NCI-H1105 (cell line): ENCODE data around the gene SFN.
"Not testable (repeated sequence)": the region's sequence is repeated elsewhere in the genome, so short reads cannot be mapped to it uniquely, and the experiment has no call there.

ENCODE experiments used
- DNase-seq: peaks from one replicate; lab custom pipeline; 2025; lab: John Stamatoyannopoulos, UW

Gene SFN

DNA sequence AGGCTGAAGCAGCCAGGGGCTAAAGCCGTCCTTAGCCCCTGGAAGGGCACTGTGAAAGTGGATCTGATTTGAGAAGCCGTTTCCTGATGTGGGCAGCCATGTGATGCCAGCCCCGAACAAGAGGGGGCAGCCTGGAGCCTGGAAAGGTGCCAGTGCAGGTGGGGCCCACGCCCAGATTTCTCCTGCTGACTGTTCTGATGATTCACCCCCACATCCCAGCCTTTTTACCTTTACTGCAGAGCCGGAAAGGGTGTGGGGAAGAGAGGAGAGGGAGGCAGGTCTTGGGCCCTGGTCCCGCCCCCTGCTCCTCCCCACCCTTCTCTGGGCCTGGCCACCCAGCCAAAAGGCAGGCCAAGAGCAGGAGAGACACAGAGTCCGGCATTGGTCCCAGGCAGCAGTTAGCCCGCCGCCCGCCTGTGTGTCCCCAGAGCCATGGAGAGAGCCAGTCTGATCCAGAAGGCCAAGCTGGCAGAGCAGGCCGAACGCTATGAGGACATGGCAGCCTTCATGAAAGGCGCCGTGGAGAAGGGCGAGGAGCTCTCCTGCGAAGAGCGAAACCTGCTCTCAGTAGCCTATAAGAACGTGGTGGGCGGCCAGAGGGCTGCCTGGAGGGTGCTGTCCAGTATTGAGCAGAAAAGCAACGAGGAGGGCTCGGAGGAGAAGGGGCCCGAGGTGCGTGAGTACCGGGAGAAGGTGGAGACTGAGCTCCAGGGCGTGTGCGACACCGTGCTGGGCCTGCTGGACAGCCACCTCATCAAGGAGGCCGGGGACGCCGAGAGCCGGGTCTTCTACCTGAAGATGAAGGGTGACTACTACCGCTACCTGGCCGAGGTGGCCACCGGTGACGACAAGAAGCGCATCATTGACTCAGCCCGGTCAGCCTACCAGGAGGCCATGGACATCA, at the start of gene SFN:
Gene SFN (plus strand): TSS at position 369 of the 904 bp plus-strand sequence. CDS start 64 bp downstream, at position 433.
- peak; percentile 68 for DNase-seq

DNA sequence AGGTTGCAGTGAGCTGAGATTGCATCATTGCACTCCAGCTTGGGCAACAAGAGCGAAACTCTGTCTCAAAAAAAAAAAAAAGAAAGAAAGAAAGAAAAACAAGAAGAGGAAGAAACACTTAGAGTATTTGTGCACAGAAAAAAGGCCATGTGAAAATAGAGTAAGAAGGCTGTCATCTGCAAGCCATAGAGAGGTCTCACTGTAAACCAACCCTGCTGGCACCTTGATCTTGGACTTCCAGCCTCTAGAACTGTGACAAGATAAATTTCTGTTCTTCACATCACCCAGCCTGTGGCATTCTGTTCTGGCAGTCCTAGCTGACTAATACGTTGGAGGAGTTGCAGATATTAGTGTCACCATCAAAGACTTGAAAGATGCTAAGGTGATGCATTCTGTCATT, 48.6 kb upstream of the SFN start:
- no peak for DNase-seq

DNA sequence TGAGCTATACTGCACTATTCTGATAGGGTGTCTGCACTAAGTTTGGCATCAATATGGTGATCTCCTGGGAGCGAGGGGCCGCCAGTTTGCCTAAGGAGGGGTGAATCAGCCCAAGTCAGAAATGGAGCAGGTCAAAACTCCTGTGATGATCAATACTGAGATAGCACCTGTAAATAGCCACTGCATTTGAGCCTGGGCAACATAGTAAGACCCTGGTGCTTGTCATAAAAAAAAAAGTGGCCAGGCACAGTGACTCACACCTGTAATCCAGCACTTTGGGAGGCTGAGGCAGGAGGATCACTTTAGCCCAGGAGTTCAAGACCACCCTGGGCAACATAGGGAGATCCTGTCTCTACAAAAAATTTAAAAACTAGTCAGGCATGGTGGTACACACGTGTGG, 48.1 kb upstream of the SFN start:
- no peak for DNase-seq

DNA sequence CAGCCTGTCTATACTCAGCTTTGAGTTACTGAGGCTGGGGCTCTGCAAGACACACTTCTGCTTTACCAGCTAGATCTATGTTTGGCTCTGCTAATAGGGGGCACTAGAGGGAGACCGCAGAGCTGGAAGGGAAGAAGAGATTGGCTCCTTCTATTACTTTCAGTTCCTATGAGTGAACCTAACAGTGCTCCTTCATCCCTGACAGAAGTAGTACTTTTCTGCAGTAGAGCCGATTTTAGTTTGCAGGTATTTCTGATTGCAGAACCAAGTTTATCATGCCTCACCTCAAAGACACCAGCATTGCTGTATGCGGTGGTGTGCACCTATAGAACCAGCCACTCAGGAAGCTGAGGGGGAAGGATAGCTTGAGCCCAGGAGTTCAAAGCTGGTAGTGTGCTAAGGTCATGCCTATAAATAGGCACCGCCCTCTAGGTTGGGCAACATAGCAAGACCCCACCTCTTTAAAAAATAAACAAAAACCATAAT, 42.1 kb upstream of the SFN start:
- no peak for DNase-seq

DNA sequence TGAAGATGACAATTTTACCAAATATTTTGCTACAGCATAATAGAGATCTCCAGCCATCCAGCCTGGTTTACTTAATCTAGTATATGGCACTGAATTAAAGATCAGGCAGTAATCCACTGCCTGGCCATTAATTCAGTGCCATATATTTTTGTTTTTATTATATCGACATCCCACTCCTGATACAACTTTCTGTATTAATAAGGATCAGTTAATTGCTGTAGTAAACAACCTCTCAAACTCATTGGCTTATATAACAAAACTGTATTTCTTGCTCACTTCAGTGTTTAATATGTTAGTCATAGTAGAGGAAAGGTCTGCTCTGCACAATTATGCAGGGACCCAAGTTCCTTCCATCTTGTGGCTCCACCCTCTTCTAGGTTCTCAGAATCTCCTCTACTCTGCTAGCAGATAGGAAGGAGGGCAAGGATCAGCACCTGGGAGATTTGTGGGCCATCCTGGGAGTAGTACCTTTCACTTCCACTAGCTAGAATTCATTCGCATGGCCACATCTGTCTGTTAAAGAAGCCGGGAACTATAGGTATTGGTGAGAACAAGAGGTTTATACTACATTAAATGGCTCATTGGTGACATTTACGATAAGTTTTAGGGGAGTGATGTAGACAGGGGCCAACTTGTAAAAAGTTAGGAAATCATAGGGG, 40.1 kb upstream of the SFN start:
- DNase-seq, result no peak

DNA sequence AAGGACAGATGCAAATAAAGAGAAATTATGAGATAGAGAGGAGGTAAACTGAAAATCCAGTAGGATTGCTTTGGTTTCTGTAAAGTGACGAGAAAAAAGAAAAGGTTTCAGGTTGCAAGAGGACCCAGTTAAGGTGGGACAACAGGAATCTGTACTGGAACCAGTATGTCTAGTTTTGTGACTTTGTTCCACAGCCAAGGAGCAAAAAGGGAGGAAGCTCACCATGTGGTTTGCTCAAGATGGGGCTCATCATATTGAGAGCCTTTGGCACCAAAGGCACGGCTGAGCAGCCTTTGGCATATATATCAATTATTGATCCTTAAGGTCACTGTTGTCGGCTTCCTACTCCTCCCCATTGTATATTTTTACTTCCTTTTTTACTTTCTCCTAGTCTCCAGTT, 38.2 kb upstream of the SFN start:
- DNase-seq, result no peak

DNA sequence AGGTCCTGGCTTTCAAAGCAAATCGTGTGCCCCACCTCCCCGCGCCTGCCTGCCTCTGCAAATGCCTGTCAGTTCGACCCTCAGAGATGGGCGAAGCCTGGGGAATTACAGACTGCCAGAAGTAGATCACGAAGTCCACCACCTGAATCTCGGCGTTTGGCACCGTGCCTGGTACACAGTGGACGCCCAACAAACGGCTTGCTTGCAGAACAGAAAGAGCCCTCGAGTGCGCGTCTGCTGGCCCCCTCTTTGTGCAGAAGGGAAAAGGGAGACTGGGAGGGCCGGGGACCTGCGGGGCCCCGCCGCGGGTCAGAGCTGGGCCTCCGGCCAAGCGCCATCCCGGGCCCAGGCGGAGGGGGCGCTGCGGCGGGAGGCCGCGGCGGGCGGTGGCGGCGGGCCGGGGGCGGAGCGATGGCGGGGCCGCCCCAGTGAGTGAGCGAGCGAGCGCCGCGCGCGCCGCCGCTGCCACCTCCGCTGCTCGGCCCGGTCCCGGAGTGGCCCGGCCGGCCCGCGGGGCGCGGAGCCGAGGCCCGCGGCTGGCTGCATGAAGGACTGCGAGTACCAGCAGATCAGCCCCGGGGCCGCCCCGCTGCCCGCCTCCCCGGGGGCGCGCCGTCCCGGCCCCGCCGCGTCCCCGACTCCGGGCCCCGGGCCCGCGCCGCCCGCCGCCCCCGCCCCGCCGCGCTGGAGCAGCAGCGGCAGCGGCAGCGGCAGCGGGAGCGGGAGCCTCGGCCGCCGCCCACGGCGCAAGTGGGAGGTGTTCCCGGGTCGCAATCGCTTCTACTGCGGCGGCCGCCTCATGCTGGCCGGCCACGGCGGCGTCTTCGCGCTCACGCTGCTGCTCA, 36.5 kb upstream of the SFN start, which contains the start of gene ZDHHC18:
Gene ZDHHC18 (plus strand): TSS at position 428 of the 845 bp plus-strand sequence. CDS start 117 bp downstream, at position 545.
- DNase-seq, result peak; percentile 58

DNA sequence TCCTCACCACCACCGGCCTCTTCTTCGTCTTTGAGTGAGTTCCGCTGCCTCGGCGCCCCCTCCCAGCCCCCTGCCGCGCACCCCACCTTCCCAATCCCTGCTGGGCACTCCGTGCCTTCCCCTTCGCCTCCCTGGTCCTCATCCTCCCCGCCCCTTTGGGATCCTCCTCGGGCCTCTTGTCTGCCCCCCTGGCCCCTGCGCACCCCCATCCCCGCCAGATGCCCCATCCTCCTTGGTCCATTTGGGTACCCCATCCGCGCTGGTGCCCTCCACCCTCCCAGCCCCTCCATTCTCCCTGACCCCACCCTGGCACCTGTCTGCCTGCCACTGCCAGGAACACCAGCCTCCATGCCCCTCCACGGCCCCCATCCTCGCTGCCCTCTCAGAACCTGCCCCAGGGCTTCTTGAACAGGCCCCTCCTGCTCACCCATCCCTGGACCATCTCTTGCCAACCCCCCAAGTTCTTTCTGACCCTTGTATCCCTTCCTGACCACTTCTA, 35.8 kb upstream of the SFN start:
- DNase-seq, result no peak

DNA sequence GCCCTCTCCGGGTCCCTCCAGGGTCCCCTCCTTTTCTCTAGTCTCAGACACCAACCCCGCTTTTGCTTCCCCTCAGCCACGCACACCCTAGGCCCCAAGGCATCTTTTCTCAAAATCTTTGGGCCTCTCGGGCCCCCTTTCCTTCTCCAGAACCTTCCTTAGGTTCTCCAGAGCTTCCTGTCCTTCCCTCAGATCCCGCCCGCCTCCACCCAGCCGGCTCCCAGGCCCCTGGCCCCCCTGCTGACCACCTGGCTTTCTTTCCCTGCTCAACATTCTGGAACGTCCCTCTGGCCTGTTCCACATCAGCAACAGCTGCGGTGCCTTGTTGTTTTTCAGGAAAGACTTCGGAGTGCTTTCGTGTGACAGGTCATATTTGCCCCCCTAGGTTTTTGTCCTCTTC, 35.3 kb upstream of the SFN start:
- DNase-seq, result no peak

DNA sequence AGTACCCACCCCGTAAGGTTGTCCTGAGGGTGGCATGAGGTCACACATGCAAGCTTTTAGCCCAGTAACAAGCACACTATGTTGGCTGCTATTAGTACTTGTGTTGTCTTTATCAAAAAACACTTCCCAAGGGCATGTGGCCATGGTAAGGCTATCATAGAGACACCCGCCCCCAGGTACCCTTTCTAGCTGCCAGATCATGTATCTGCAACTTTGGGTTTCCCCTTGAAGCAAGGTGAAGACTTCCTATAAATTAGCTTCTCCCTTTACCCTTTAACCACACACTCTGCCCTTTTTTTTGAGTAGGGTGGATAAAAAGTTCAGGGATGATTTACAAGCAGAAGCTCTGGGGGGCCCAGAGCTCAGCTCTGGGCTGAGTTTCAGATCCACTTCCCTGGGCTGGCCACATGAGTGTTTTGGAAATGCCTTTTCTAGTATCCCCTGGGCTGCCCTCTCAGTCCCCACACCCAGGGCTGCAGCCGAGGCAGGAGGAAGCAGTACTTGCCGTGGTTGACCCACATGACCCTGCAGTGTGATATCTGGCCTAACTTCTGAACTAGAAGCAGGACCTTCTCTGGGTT, 34.4 kb upstream of the SFN start:
- DNase-seq, result no peak

DNA sequence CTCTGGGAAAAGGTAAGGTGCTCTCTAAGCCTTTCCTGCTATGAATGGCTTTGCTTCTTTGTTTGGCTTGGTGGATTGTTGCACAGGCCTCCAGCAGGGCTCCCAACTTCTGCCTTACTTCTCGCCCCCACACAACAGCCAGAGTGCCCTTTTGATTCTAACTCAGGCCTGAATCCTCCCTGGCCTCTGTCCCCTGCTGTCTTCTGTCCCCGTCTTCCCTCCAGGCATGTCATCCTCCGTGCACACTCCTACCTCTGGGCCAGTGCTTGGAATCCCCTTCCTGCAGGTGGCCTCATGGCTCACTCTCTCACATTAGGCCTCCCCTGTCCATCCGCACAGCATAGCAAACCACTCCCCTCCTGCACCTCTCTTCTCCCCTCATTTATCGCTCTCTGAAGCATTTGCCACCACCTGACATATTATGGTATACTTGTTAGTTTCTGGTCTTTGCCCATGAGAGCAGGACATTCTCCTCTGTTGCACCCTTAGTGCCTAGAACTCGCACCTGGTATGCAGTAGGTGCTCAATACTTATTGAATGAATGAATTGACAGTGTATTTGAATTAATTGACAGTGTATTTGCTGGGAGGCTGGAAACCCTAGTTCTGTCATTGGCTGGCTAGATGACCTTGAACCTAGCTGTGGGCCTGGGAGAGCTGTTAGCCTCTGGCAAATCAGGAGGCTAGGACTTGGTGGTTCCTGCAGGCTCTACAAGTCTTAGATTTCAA, 33.6 kb upstream of the SFN start:
- DNase-seq, result no peak

DNA sequence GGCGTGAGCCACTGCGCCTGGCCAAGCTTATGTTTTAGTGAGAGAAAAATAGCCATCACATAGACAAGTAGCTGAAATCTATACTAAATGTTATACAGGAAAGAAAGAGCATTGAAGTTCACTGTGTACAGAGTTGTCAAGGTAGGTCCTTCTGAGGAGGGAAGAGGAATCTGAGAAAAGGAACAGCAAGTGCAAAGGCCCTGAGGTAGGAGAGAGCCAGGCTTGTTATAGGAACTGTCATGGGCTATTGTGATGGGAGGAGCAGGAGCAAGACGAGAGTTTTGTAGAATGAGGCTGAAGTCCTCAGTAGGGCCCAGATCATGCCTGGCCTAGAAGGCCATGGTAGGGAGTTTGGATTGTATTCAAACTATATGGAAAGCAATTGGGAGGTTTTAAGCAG, 31.9 kb upstream of the SFN start:
- no peak for DNase-seq

DNA sequence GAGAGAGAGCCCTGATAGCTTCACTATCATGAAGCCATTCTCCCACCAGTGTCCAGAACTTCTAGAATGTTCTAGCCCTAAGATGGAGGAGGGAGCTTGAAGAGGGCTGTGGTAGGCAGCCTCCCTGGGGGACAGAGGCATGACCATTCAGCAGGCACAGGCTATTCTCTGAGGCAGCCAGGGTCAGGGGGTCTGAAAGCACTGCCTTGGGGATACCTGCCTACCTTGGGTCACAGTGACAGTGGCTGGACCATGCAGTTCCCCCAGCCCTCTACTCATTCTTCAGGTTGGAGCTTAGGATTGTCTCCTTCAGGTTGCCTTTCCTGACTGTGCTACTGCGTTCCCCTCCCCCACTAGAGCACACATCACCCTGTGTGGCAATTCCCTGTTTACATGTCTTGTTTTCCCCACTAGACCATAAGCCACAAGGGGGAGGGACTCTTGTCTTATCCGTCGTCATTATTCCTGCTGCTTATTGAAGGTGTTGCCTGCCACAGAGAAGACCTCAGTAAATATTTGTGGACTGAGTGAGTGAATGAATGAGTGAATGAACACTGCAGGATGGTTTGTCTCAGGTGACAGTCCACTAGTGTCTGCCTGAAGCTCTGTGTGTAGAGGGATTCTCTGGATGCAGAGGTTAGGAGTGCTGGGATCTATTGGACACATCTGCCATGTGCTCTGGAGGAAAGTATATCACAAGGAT, 31.3 kb upstream of the SFN start:
- no peak for DNase-seq

DNA sequence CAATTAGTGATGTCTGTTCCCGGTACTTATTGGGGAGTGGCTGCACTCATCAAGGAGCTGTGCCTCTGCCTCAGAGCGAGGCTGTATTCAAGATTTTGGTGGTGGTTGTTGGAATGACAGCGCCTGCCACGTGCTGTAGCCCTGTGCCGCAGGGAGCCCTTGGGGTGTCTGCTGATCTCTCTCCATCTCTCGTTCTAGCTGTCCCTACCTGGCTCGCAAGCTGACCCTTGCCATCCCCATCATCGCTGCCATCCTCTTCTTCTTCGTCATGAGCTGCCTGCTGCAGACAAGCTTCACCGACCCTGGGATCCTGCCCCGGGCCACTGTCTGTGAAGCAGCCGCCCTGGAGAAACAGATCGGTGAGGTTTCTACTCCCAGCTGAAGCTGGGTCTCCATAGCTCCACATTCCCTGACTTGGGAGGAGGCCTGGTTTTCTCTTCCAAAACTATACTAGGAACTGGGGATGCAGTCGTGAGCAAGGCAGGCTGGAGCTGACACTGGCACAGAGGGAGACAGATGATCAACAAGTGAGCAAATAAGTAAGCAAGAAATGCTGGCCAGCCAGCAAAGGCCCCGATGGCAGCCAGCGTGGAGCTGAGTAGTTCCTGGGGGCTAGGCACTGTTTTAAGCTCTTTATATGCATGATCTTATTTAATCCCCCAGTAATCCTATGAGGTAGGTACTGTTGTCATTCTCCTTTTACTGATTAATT, 30.5 kb upstream of the SFN start:
- no peak for DNase-seq

DNA sequence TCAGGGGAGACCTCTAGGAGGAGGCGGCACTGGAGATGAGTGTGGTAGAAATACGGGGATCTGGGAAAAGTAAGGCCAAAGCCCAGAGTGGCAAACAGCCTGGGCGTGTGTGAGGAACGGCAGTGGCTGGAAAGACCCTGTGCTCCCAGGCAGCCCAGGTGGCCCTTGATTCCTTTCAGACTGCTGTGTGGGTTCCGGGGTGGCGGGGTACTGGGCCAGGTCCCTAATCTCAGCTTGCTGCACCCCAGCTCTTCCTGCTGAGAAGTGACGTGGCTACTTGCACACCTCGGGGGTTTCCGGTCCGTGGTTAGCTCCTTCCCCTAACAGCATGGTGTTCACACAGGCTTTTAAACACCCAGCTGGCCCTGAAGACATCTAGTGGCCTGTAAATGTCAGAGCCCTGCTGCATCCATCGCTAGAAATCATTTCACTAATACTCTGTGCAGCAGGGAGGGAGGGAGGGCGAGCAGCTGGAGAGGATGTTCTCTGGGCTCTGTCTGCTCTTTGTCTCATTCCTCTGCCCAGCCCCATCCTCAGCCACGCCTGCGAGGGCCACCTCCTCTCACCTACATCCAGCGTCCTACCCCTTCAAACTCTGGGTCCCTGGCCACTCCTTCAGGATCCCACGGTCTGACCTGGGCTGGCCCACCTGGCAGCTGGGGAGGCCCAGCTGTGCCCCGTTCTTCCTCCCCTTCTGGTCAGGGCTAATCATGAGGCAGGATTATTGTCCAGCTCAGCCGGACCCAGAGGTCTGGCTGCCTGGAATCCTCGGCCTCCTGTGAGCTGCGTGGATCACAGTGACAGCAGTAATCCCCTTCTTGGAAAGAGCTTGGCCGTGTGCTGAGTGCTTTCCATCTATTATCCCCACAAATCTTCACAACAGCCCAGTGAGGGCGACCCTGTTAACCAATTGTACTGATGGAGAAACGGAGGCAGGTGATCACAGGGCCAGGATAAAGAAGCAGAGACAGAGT, 29.2 kb upstream of the SFN start:
- DNase-seq, result no peak

DNA sequence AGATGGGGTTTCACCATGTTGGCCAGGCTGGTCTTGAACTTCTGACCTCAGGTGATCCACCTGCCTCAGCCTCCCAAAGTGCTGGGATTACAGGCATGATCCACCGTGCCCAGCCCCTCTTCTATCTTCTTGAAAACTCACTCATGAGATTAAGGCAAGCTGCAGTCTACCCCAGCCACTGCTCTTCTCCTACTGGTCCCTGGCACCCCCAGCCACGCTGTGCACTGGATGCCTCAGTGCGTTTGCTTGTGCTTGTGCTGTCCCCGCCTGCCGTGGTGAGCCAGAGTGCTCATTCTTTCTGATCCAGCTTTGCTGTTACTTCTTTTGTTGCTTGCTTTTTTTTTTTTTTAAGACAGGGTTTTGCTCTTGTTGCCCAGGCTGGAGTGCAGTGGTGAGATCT, 25.3 kb upstream of the SFN start:
- not testable (repeated sequence) for DNase-seq

DNA sequence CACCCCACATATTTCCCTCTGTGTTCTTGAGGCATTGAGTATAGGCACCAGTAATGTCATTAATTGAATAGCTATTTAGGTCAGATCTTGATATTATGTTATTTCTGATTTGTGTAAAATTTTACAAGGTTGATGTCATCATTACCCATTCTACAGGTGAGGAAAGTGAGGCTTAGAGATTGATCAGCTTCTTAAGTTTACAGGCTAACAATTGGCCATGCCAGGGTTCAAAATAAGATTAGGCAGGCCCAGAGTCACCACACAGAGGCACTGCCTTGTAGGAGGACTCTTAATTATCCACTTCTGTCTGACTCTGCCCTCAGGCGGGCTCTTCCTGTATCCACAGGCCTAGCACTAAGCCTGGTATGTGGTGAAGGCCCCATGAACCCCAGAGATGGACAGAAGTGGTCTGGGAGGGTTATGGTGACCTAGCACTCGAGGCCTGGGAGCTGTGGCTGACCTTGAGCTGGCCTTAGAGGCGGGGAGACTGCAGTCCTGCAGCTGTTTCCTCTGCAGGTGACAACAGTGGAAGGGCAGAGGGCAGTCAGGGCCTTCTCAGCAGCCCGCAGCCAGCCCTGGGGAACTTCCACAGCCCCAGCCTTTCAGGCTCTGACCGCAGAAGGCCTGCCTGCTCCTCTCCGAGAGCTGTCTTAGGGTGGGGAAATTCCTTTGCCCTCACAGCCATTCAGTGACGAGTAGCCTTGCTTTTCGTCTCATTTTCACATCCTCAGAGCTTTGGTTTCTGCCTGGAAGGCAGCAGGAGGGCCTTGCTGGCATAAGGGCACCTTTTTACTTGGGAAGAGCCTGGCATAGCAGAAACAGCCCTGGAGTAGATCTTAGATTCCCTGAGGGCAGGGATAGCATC, 24.2 kb upstream of the SFN start:
- DNase-seq, result no peak

DNA sequence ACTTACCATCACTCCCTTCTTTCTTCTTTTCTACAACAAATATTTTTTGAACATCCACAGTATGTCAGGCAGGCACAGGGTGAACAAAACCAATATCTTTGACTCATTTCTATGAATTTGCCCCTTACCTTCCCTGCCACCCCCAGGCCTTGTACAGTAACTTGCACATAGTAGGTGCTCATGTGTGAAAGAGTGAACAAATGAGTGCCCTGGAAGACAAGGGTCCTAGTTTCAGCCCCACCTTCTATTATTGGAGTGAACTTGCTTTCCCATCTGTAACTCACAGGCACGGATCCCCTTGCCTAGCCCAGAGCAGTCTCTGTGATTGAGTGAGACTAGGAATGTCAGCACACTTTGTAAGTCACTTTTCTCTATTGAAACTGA, 23.6 kb upstream of the SFN start:
- no peak for DNase-seq
